Keratinocyte (primary cell): ENCODE results near the gene SREBF1.

ENCODE experiments used
- CTCF ChIP-seq, 3 experiments: IDR thresholded peaks in 1 of 3; conservative IDR thresholded peaks in 1 of 3; optimal IDR thresholded peaks in 1 of 3; 2 replicates in 2 of 3; 3 replicates in 1 of 3; pipeline versions ENCODE3 to v1.5.1; 2011; ENCODE audit warnings: low read length in 3 of 3, mild to moderate bottlenecking in 3 of 3, moderate library complexity in 2 of 3, control low read depth in 1 of 3, inconsistent platforms in 1 of 3; ENCODE audit not compliant: insufficient read depth in 2 of 3; ENCODE audit errors: extremely low read depth in 1 of 3
- EZH2 ChIP-seq: IDR thresholded peaks from one replicate; pipeline ENCODE4 v1.6.1; 2012; ENCODE audit warnings: inconsistent platforms, mild to moderate bottlenecking, low read length, moderate library complexity

- TF ChIP-seq EZH2 (no peak), CTCF (optimal IDR thresholded peaks at IDR 0.05 in 1 of 3, IDR thresholded peaks at IDR 0.05 in 1 of 3, conservative IDR thresholded peaks at IDR 0.05 in 1 of 3; ENCODE audit: extremely low read depth in 1 of 3, insufficient read depth in 2 of 3, low read length in 3 of 3) (no peak)
Measured at GRCh38 chr17:17830269-17830567, 6.6 kb downstream of the SREBF1 start.
